Gastrocnemius medialis (tissue), 4 donors: ENCODE measurements around the gene TADA1.

Experiments
- CTCF ChIP-seq, 5 experiments: fragments of 450-650 bp in 3 of 5; fragments of 200-600 bp in 2 of 5; sonication (generic) in 2 of 5; IDR thresholded peaks in 4 of 5; conservative IDR thresholded peaks in 1 of 5; 1 replicate in 4 of 5; 2 replicates in 1 of 5; pipeline ENCODE4 v1.5.1; 2016 to 2019; ENCODE audit warnings: antibody characterized with exemption in 5 of 5, mild to moderate bottlenecking in 3 of 5, moderate library complexity in 3 of 5
- POLR2A ChIP-seq, 2 donors: fragments of 450-650 bp; IDR thresholded peaks; one replicate each; pipeline ENCODE4 v1.6.1; 2017; ENCODE audit warnings: antibody characterized with exemption in 2 of 2, mild to moderate bottlenecking in 2 of 2, moderate library complexity in 2 of 2

GRCh38 chr1:166875734-166876539 lies at the start of gene TADA1:
- TF ChIP-seq CTCF (IDR thresholded peaks at IDR 0.05 in 4 of 5, conservative IDR thresholded peaks at IDR 0.05 in 1 of 5) (peak in 4 of 5 experiments; percentile 34 to 53 (median 48)), POLR2A (IDR thresholded peaks at IDR 0.05) (peak; percentile 70 to 88)
